ENCODE results near the gene PANK2. TPM values are rescaled to one million over a fixed set of nuclear protein-coding genes. Genes with fewer than 3 reads are reported as not detected.

PANK2 gene
- total and polyA plus RNA-seq, 10 of the 15 experiments (the other 5 are each of a cell fraction or from before 2014, with no cell fraction given), result 13.2 to 43.4 (median 33.3) TPM

DNA sequence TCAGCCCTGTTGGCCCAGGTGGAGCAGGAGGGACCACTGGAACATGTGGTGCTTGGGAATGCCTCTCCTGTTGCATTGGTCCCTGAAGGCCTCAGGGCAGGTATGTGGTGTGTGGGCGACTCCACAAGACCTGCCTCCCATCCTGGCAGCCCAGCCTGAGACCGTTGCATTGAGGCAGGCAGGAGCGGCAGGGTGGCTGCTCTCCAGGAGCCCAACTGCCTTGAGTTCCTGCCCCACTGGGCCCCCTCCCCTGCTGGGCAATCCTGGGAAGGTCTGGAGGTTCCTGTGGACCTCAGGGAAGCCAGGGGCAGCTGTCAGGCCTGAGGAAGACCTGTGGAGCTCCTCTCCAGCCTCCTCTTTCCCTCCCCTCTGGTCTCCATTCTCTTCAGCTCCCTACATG, 22.7 kb upstream of the PANK2 start:
- no TSS peak for BruUV-seq (replicated peaks)
- no peak for FAIRE-seq
- no peak for ATAC-seq
- peaks cover under 1% of the 10 kb centered on the region; the same call in 1 of the 3 replicates for H3K9me3 ChIP-seq (replicated peaks; ENCODE audit: control insufficient read depth, insufficient read depth, low read length)
- no peak overlapping the region for H3K9ac ChIP-seq (ENCODE audit: control insufficient read depth, insufficient read depth, low read length)
- no peak overlapping the region for H2AFZ ChIP-seq (ENCODE audit: control insufficient read depth, low read depth, low read length)
- intact Hi-C loops (cut with micrococcal nuclease; ENCODE audit: unreplicated experiment), result no loop called here
- WGBS (ENCODE audit: insufficient coverage, insufficient replicate concordance, low lambda C conversion rate, missing lambda C conversion rate), result 83% methylated on average over 3 of the region's 3 CpGs
- ChIA-PET SMC1A (ENCODE audit: uncharacterized antibody, unreplicated experiment) (interaction anchor here (1.1 kb wide), 1 partner anchor 12 kb away, joined by 5 read pairs; no protein-coding TSS in a partner anchor), RAD21 (ENCODE audit: unreplicated experiment) (no interaction called here), CTCF (interaction anchor here (1.3 to 1.5 kb wide), 3 partner anchors 9 to 113 kb away, joined by 3 to 4 read pairs (median 3); no protein-coding TSS in a partner anchor), POLR2A (interaction anchor here (0.6 kb wide), 1 partner anchor 29 kb away, joined by 4 read pairs; no protein-coding TSS in a partner anchor)
- TF ChIP-seq TCF7 (IDR thresholded peaks at IDR 0.05; ENCODE audit: borderline replicate concordance), result no peak
- no peak for TF ChIP-seq HDGF (IDR thresholded peaks at IDR 0.05)
- TF ChIP-seq, protein P1, sequence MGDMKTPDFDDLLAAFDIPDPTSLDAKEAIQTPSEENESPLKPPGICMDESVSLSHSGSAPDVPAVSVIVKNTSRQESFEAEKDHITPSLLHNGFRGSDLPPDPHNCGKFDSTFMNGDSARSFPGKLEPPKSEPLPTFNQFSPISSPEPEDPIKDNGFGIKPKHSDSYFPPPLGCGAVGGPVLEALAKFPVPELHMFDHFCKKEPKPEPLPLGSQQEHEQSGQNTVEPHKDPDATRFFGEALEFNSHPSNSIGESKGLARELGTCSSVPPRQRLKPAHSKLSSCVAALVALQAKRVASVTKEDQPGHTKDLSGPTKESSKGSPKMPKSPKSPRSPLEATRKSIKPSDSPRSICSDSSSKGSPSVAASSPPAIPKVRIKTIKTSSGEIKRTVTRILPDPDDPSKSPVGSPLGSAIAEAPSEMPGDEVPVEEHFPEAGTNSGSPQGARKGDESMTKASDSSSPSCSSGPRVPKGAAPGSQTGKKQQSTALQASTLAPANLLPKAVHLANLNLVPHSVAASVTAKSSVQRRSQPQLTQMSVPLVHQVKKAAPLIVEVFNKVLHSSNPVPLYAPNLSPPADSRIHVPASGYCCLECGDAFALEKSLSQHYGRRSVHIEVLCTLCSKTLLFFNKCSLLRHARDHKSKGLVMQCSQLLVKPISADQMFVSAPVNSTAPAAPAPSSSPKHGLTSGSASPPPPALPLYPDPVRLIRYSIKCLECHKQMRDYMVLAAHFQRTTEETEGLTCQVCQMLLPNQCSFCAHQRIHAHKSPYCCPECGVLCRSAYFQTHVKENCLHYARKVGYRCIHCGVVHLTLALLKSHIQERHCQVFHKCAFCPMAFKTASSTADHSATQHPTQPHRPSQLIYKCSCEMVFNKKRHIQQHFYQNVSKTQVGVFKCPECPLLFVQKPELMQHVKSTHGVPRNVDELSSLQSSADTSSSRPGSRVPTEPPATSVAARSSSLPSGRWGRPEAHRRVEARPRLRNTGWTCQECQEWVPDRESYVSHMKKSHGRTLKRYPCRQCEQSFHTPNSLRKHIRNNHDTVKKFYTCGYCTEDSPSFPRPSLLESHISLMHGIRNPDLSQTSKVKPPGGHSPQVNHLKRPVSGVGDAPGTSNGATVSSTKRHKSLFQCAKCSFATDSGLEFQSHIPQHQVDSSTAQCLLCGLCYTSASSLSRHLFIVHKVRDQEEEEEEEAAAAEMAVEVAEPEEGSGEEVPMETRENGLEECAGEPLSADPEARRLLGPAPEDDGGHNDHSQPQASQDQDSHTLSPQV (IDR thresholded peaks at IDR 0.05), result no peak
- TF ChIP-seq CBFB (IDR thresholded peaks at IDR 0.05; ENCODE audit: low read depth), result no peak
- no peak for TF ChIP-seq NFYA (IDR thresholded peaks at IDR 0.05; ENCODE audit: borderline replicate concordance, low read depth, low read length)
- TF ChIP-seq IKZF2 (IDR thresholded peaks at IDR 0.05), result no peak
- TF ChIP-seq BRCA1 (IDR thresholded peaks at IDR 0.05; ENCODE audit: low read depth, low read length), result no peak
- no peak for TF ChIP-seq POLR2A (IDR thresholded peaks at IDR 0.05; ENCODE audit: low read depth, low read length)
- TF ChIP-seq SMARCA5 (IDR thresholded peaks at IDR 0.05), result no peak
- TF ChIP-seq DPF2 (IDR thresholded peaks at IDR 0.05), result no peak
- no peak for TF ChIP-seq FOXK2 (IDR thresholded peaks at IDR 0.05)
- TF ChIP-seq, protein P2, sequence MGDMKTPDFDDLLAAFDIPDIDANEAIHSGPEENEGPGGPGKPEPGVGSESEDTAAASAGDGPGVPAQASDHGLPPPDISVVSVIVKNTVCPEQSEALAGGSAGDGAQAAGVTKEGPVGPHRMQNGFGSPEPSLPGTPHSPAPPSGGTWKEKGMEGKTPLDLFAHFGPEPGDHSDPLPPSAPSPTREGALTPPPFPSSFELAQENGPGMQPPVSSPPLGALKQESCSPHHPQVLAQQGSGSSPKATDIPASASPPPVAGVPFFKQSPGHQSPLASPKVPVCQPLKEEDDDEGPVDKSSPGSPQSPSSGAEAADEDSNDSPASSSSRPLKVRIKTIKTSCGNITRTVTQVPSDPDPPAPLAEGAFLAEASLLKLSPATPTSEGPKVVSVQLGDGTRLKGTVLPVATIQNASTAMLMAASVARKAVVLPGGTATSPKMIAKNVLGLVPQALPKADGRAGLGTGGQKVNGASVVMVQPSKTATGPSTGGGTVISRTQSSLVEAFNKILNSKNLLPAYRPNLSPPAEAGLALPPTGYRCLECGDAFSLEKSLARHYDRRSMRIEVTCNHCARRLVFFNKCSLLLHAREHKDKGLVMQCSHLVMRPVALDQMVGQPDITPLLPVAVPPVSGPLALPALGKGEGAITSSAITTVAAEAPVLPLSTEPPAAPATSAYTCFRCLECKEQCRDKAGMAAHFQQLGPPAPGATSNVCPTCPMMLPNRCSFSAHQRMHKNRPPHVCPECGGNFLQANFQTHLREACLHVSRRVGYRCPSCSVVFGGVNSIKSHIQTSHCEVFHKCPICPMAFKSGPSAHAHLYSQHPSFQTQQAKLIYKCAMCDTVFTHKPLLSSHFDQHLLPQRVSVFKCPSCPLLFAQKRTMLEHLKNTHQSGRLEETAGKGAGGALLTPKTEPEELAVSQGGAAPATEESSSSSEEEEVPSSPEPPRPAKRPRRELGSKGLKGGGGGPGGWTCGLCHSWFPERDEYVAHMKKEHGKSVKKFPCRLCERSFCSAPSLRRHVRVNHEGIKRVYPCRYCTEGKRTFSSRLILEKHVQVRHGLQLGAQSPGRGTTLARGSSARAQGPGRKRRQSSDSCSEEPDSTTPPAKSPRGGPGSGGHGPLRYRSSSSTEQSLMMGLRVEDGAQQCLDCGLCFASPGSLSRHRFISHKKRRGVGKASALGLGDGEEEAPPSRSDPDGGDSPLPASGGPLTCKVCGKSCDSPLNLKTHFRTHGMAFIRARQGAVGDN (IDR thresholded peaks at IDR 0.05), result no peak
- TF ChIP-seq, protein P3, sequence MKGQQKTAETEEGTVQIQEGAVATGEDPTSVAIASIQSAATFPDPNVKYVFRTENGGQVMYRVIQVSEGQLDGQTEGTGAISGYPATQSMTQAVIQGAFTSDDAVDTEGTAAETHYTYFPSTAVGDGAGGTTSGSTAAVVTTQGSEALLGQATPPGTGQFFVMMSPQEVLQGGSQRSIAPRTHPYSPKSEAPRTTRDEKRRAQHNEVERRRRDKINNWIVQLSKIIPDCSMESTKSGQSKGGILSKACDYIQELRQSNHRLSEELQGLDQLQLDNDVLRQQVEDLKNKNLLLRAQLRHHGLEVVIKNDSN (IDR thresholded peaks at IDR 0.05; ENCODE audit: borderline replicate concordance, extremely low read length, insufficient read depth, low read depth, low read length), result no peak
- no peak for TF ChIP-seq CHD4 (IDR thresholded peaks at IDR 0.05)
- H4K20me1 ChIP-seq (ENCODE audit: control insufficient read depth, insufficient read depth), result no peaks in the 10 kb centered on the region
- peaks cover 30 to 33% of the 10 kb centered on the region in 2 experiments for H3K36me3 ChIP-seq (ENCODE audit: control insufficient read depth in 2 of 2, insufficient read depth in 2 of 2, low read length in 1 of 2)
- H3K4me3 ChIP-seq, result no peak overlapping the region
- H3K4me1 ChIP-seq (ENCODE audit: control insufficient read depth, insufficient read depth, low read length), result no peaks in the 10 kb centered on the region; the same call in 1 of the 2 replicates
- H3K79me2 ChIP-seq (ENCODE audit: control insufficient read depth, insufficient read depth, low read length), result no peaks in the 10 kb centered on the region
- H3K27ac ChIP-seq (ENCODE audit: control insufficient read depth, insufficient read depth), result no peak overlapping the region
- in situ Hi-C loops (cut with MboI), result no loop called here
- no peaks in the 10 kb centered on the region for H3K27me3 ChIP-seq (replicated peaks in 1 of 2; ENCODE audit: control insufficient read depth in 2 of 2, insufficient read depth in 2 of 2, low read length in 1 of 2)
- no peak overlapping the region for H3K4me2 ChIP-seq (ENCODE audit: control insufficient read depth, insufficient read depth)
- no peak for DNase-seq (ENCODE audit: low read depth, low spot score)

Measured in GM12878 (cell line).